ENCODE measurements around the gene CLEC2B.

CLEC2B gene

GRCh38 chr12:9906873-9907272 lies 37.7 kb upstream of the CLEC2B start:
- no peak overlapping the region for H3K4me3 ChIP-seq (replicated peaks; ENCODE audit: low read depth, low read length)
- TF ChIP-seq CTCF (IDR thresholded peaks at IDR 0.05; ENCODE audit: low read length, missing control alignments): no peak
- no peak for DNase-seq (ENCODE audit: low read depth)

- DNase-seq (ENCODE audit: low read depth): no peak
- TF ChIP-seq CTCF (IDR thresholded peaks at IDR 0.05; ENCODE audit: low read length, missing control alignments): no peak
- no peak overlapping the region for H3K4me3 ChIP-seq (replicated peaks; ENCODE audit: low read depth, low read length)
Measured at GRCh38 chr12:9902539-9903228, 33.5 kb upstream of the CLEC2B start.

- DNase-seq (ENCODE audit: low read depth): no peak
Measured at GRCh38 chr12:9900930-9901329, 31.8 kb upstream of the CLEC2B start.

GRCh38 chr12:9899209-9899608 lies 30.1 kb upstream of the CLEC2B start:
- H3K4me3 ChIP-seq (replicated peaks; ENCODE audit: low read depth, low read length): no peak overlapping the region
- no peak for TF ChIP-seq CTCF (IDR thresholded peaks at IDR 0.05; ENCODE audit: low read length, missing control alignments)
- DNase-seq (ENCODE audit: low read depth): no peak

More at GRCh38 chr12:9900930-9901329, 31.8 kb upstream of the CLEC2B start:
- TF ChIP-seq CTCF (IDR thresholded peaks at IDR 0.05; ENCODE audit: low read length, missing control alignments): no peak
- H3K4me3 ChIP-seq (replicated peaks; ENCODE audit: low read depth, low read length): no peak overlapping the region

GRCh38 chr12:9897535-9897934 lies 28.4 kb upstream of the CLEC2B start:
- TF ChIP-seq CTCF (IDR thresholded peaks at IDR 0.05; ENCODE audit: low read length, missing control alignments): no peak
- H3K4me3 ChIP-seq (replicated peaks; ENCODE audit: low read depth, low read length): no peak overlapping the region
- no peak for DNase-seq (ENCODE audit: low read depth)

- DNase-seq (ENCODE audit: low read depth): no peak
- H3K4me3 ChIP-seq (replicated peaks; ENCODE audit: low read depth, low read length): no peak overlapping the region
- TF ChIP-seq CTCF (IDR thresholded peaks at IDR 0.05; ENCODE audit: low read length, missing control alignments): no peak
Measured at GRCh38 chr12:9895215-9895971, 26.2 kb upstream of the CLEC2B start.

All from fibroblast of pulmonary artery (primary cell).